PC-3 (cell line): Measurements from ENCODE around the gene CT45A5. TPM values are rescaled to one million over a fixed set of nuclear protein-coding genes. Genes with fewer than 3 reads are reported as not detected.
"Not testable (repeated sequence)": the region's sequence is repeated elsewhere in the genome, so short reads cannot be mapped to it uniquely, and the experiment has no call there.

Experiments
- ATAC-seq: fragments of 200-7000 bp; cut with Tn5 transposase; 2 replicates; pipeline ENCODE4 v1.9.1; 2020; ENCODE audit warnings: mild to moderate bottlenecking, moderate library complexity
- Bru-seq: library from RNA; stranded (reverse); fragments of 400-500 nt; gene quantifications from one replicate; lab custom pipeline; 2021; lab: Mats Ljungman, UMichigan
- BruChase-seq, 2 experiments: library from RNA; stranded (reverse); fragments of 400-500 nt; gene quantifications; one replicate each; lab custom pipeline; 2021; lab: Mats Ljungman, UMichigan
- BruUV-seq: library from RNA; stranded (reverse); fragments of 400-500 nt; replicated peaks from 2 replicates; lab custom pipeline; 2021; lab: Mats Ljungman, UMichigan
- CTCF ChIA-PET: fragments of 300-600 bp; sonication (Branson Sonifier 250); formaldehyde crosslinking; loops from one replicate; lab custom pipeline; 2022; ENCODE audit warnings: antibody characterized with exemption; lab: Charles Lee
- POLR2A ChIA-PET: fragments of 300-600 bp; sonication (Branson Sonifier 250); formaldehyde crosslinking; loops from one replicate; lab custom pipeline; 2022; ENCODE audit warnings: antibody characterized with exemption; ENCODE audit not compliant: unreplicated experiment; lab: Charles Lee
- DNase-seq: peaks from one replicate; pipeline ENCODE4 v3.0.0-alpha.2; 2015
- H2AFZ ChIP-seq: fragments of 300-600 bp; sonication (generic); 2 replicates; pipeline ENCODE4 v1.6.0; 2016; ENCODE audit warnings: antibody characterized with exemption, low read length
- H3F3A ChIP-seq: fragments of 300-600 bp; sonication (generic); one replicate; pipeline ENCODE4 v1.6.0; 2017; ENCODE audit warnings: antibody characterized with exemption, low read length, control low read depth, mild to moderate bottlenecking; ENCODE audit not compliant: unreplicated experiment
- H3K27ac ChIP-seq: fragments of 300-600 bp; sonication (generic); 2 replicates; pipeline ENCODE4 v1.5.1; 2016; ENCODE audit warnings: mild to moderate bottlenecking, low read length
- H3K27me3 ChIP-seq: fragments of 300-600 bp; sonication (generic); 2 replicates; pipeline ENCODE4 v1.6.1; 2016; ENCODE audit warnings: low read length, mixed read lengths
- H3K36me3 ChIP-seq: fragments of 300-600 bp; sonication (generic); 2 replicates; pipeline ENCODE4 v1.6.1; 2016; ENCODE audit warnings: low read depth, mixed run types, low read length, mixed read lengths
- H3K4me1 ChIP-seq: fragments of 300-600 bp; sonication (generic); 2 replicates; pipeline ENCODE4 v1.5.1; 2016; ENCODE audit warnings: low read length; ENCODE audit not compliant: insufficient read depth
- H3K4me2 ChIP-seq: fragments of 300-600 bp; sonication (generic); 2 replicates; pipeline ENCODE4 v1.6.0; 2016; ENCODE audit warnings: low read length
- H3K4me3 ChIP-seq: fragments of 300-600 bp; sonication (generic); 2 replicates; pipeline ENCODE4 v1.5.1; 2016; ENCODE audit warnings: mild to moderate bottlenecking, low read length, mixed read lengths
- H3K79me2 ChIP-seq: fragments of 300-600 bp; sonication (generic); 2 replicates; pipeline ENCODE4 v1.6.1; 2017; ENCODE audit warnings: low read length, mixed read lengths
- H3K9ac ChIP-seq: fragments of 300-600 bp; sonication (generic); 2 replicates; pipeline ENCODE4 v1.6.0; 2016; ENCODE audit warnings: mild to moderate bottlenecking, low read length
- H3K9me2 ChIP-seq: fragments of 300-600 bp; sonication (generic); replicated peaks from 2 replicates; pipeline ENCODE4 v1.6.1; 2016; ENCODE audit warnings: mixed run types, low read length, mixed read lengths
- H3K9me3 ChIP-seq: fragments of 300-600 bp; sonication (generic); 2 replicates; pipeline ENCODE4 v1.6.1; 2016; ENCODE audit warnings: low read length, mixed read lengths
- H4K20me1 ChIP-seq: fragments of 300-600 bp; sonication (generic); 2 replicates; pipeline ENCODE4 v1.6.1; 2016; ENCODE audit warnings: low read length, mixed read lengths
- intact Hi-C: fragments of 100-400 bp; cut with micrococcal nuclease; formaldehyde crosslinking; loops from 2 replicates; pipeline ENCODE4 v1.9.0; 2023
- long read RNA-seq: library from polyadenylated mRNA; unstranded; transcript quantifications from one replicate; pipeline ENCODE4 v2.0.0, GENCODE V29; 2021; ENCODE audit not compliant: unreplicated experiment
- total RNA-seq: library from RNA; depleted of rRNA; stranded (reverse); fragments of >200 nt; gene quantifications from 2 replicates; pipeline ENCODE4 v1.2.3, GENCODE V29; 2014; rRNA removed

CT45A5 gene, protein sequence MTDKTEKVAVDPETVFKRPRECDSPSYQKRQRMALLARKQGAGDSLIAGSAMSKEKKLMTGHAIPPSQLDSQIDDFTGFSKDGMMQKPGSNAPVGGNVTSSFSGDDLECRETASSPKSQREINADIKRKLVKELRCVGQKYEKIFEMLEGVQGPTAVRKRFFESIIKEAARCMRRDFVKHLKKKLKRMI
- total RNA-seq (not detected in 2 replicates), Bru-seq, nascent RNA (not detected), BruChase-seq, experiment 1, labeled RNA remaining after a 6-hour chase (not detected), BruChase-seq, experiment 2, labeled RNA remaining after a 2-hour chase (not detected)
- long read RNA-seq: 0 reads

DNA sequence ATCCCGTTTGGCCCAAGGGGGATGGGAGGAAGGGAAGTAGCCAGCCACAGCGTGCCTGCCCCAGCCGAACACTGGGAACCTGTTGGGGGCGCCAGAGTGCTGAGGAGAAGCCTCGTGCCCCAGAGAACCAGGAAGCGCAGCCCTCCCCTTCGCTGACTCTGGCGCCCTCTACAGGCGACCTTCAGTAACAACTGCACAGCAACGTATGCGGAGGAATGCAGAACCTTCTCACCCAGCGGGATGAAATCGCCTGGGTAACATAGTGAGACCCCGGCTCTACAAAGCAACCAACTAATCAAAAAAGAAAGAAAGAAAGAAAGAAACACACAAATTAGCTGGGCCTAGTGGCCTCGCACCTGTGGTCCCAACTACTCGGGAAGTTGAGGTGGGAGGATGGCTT, at the start of gene CT45A5:
Gene CT45A5 (minus strand): TSS at position 101 of the 400 bp plus-strand sequence. CDS start 3,774 bp downstream, outside the sequence.
- DNase-seq, POLR2A ChIA-PET, H3K9ac ChIP-seq, H4K20me1 ChIP-seq, H2AFZ ChIP-seq, H3F3A ChIP-seq, H3K27ac ChIP-seq, BruUV-seq, intact Hi-C loops, H3K79me2 ChIP-seq, H3K9me2 ChIP-seq, H3K27me3 ChIP-seq, ATAC-seq, H3K4me2 ChIP-seq, H3K4me3 ChIP-seq, H3K4me1 ChIP-seq, H3K9me3 ChIP-seq, H3K36me3 ChIP-seq, CTCF ChIA-PET: not testable (repeated sequence)

- H3K9ac ChIP-seq, H3K4me2 ChIP-seq, ATAC-seq, H3K4me1 ChIP-seq, H3K4me3 ChIP-seq, H3K79me2 ChIP-seq, CTCF ChIA-PET, H3K9me2 ChIP-seq, H3K27me3 ChIP-seq, H3K36me3 ChIP-seq, H4K20me1 ChIP-seq, intact Hi-C loops, POLR2A ChIA-PET, H3F3A ChIP-seq, H3K27ac ChIP-seq, DNase-seq, BruUV-seq, H3K9me3 ChIP-seq, H2AFZ ChIP-seq: not testable (repeated sequence)
Observed at GRCh38 chrX:135819912-135820311, 34.6 kb upstream of the CT45A5 start, which contains the start of gene CT45A2. Gene CT45A2 (minus strand): TSS chrX:135820012. CDS start chrX:135816265, 3,747 bp downstream.

DNA sequence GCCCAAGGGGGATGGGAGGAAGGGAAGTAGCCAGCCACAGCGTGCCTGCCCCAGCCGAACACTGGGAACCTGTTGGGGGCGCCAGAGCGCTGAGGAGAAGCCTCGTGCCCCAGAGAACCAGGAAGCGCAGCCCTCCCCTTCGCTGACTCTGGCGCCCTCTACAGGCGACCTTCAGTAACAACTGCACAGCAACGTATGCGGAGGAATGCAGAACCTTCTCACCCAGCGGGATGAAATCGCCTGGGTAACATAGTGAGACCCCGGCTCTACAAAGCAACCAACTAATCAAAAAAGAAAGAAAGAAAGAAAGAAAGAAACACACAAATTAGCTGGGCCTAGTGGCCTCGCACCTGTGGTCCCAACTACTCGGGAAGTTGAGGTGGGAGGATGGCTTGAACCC, 17.4 kb upstream of the CT45A5 start, which contains the start of gene CT45A6:
Gene CT45A6 (minus strand): TSS at position 101 of the 400 bp plus-strand sequence. CDS start 3,794 bp downstream, outside the sequence.
- DNase-seq, BruUV-seq, H3F3A ChIP-seq, H3K9me2 ChIP-seq, H3K9me3 ChIP-seq, H3K27ac ChIP-seq, H3K36me3 ChIP-seq, H3K9ac ChIP-seq, ATAC-seq, intact Hi-C loops, POLR2A ChIA-PET, H2AFZ ChIP-seq, H3K4me2 ChIP-seq, CTCF ChIA-PET, H4K20me1 ChIP-seq, H3K27me3 ChIP-seq, H3K79me2 ChIP-seq, H3K4me1 ChIP-seq, H3K4me3 ChIP-seq: not testable (repeated sequence)

DNA sequence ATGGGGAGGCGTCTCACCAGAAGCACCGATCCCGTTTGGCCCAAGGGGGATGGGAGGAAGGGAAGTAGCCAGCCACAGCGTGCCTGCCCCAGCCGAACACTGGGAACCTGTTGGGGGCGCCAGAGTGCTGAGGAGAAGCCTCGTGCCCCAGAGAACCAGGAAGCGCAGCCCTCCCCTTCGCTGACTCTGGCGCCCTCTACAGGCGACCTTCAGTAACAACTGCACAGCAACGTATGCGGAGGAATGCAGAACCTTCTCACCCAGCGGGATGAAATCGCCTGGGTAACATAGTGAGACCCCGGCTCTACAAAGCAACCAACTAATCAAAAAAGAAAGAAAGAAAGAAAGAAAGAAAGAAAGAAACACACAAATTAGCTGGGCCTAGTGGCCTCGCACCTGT, 17.2 kb downstream of the CT45A5 start, which contains the start of gene CT45A3:
Gene CT45A3 (minus strand): TSS at position 101 of the 400 bp plus-strand sequence. CDS start 3,747 bp downstream, outside the sequence.
- H3K9me2 ChIP-seq, H3K4me1 ChIP-seq, ATAC-seq, H3K36me3 ChIP-seq, H3K27ac ChIP-seq, H3K9me3 ChIP-seq, H2AFZ ChIP-seq, H3K4me3 ChIP-seq, H4K20me1 ChIP-seq, H3K79me2 ChIP-seq, H3K27me3 ChIP-seq, intact Hi-C loops, DNase-seq, BruUV-seq, H3K9ac ChIP-seq, CTCF ChIA-PET, POLR2A ChIA-PET, H3K4me2 ChIP-seq, H3F3A ChIP-seq: not testable (repeated sequence)

GRCh38 chrX:135744739-135745138, 40.6 kb downstream of the CT45A5 start:
- H4K20me1 ChIP-seq, H3K4me2 ChIP-seq, intact Hi-C loops, H3K4me3 ChIP-seq, H3K79me2 ChIP-seq, H3K9me3 ChIP-seq, H3F3A ChIP-seq, H3K4me1 ChIP-seq, CTCF ChIA-PET, BruUV-seq, POLR2A ChIA-PET, H2AFZ ChIP-seq, DNase-seq, ATAC-seq, H3K9me2 ChIP-seq, H3K27ac ChIP-seq, H3K36me3 ChIP-seq, H3K9ac ChIP-seq: not testable (repeated sequence)
- H3K27me3 ChIP-seq: peaks cover 12% of the 10 kb centered on the region
